ENCODE results near the gene DENND4B. TPM values are rescaled to one million over a fixed set of nuclear protein-coding genes. Genes with fewer than 3 reads are reported as not detected.
A peak's percentile ranks its signal among the peaks of the same experiment; 100 is the strongest.

DENND4B gene
- total and polyA plus RNA-seq, 9 of the 15 experiments (the other 6 are each of a cell fraction or from before 2014, with no cell fraction given): 9.5 to 80.5 (median 23.1) TPM

GRCh38 chr1:153967107-153967999 is 20.8 kb upstream of the DENND4B start, which contains the start of gene CREB3L4 (continued):
- 0 out of 2 replicates have a peak, but pooled peaks have one; percentile 50 for TF ChIP-seq ZBTB1 (CRISPR knock-in tag; IDR thresholded peaks at IDR 0.05; ENCODE audit: borderline replicate concordance, low read depth)
- TF ChIP-seq E2F4 (CRISPR knock-in tag; IDR thresholded peaks at IDR 0.05; ENCODE audit: low read depth): no peak
- TF ChIP-seq ZNF121 (CRISPR knock-in tag; conservative IDR thresholded peaks at IDR 0.05): peak; percentile 100
- TF ChIP-seq, protein P1, sequence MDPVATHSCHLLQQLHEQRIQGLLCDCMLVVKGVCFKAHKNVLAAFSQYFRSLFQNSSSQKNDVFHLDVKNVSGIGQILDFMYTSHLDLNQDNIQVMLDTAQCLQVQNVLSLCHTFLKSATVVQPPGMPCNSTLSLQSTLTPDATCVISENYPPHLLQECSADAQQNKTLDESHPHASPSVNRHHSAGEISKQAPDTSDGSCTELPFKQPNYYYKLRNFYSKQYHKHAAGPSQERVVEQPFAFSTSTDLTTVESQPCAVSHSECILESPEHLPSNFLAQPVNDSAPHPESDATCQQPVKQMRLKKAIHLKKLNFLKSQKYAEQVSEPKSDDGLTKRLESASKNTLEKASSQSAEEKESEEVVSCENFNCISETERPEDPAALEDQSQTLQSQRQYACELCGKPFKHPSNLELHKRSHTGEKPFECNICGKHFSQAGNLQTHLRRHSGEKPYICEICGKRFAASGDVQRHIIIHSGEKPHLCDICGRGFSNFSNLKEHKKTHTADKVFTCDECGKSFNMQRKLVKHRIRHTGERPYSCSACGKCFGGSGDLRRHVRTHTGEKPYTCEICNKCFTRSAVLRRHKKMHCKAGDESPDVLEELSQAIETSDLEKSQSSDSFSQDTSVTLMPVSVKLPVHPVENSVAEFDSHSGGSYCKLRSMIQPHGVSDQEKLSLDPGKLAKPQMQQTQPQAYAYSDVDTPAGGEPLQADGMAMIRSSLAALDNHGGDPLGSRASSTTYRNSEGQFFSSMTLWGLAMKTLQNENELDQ (CRISPR knock-in tag; IDR thresholded peaks at IDR 0.05; ENCODE audit: borderline replicate concordance): no peak
- peak; percentile 96 for TF ChIP-seq L3MBTL2 (IDR thresholded peaks at IDR 0.05)
- peak in 1 of 2 experiments; percentile 24; a peak in 1 of 4 replicates for TF ChIP-seq SIX5 (IDR thresholded peaks at IDR 0.05; ENCODE audit: borderline replicate concordance in 1 of 2, insufficient read depth in 1 of 2, low read depth in 1 of 2, low read length in 2 of 2)
- no peak for TF ChIP-seq RBM17 (IDR thresholded peaks at IDR 0.05; ENCODE audit: borderline replicate concordance, low read depth, low read length)
- TF ChIP-seq ZSCAN29 (IDR thresholded peaks at IDR 0.05): no peak
- TF ChIP-seq ZBTB8A (IDR thresholded peaks at IDR 0.05; ENCODE audit: partially characterized antibody): no peak
- TF ChIP-seq, protein P2, sequence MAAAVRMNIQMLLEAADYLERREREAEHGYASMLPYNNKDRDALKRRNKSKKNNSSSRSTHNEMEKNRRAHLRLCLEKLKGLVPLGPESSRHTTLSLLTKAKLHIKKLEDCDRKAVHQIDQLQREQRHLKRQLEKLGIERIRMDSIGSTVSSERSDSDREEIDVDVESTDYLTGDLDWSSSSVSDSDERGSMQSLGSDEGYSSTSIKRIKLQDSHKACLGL (CRISPR knock-in tag; IDR thresholded peaks at IDR 0.05; ENCODE audit: borderline replicate concordance, poor library complexity, severe bottlenecking): no peak
- no peak for TF ChIP-seq CHD4 (IDR thresholded peaks at IDR 0.05; ENCODE audit: insufficient read depth, insufficient replicate concordance, low read depth, low read length, poor library complexity, severe bottlenecking)
- TF ChIP-seq TCF7L2 (IDR thresholded peaks at IDR 0.05; ENCODE audit: low read depth, low read length): no peak
- TF ChIP-seq NFXL1 (CRISPR knock-in tag; IDR thresholded peaks at IDR 0.05): no peak
- TF ChIP-seq, protein P3, sequence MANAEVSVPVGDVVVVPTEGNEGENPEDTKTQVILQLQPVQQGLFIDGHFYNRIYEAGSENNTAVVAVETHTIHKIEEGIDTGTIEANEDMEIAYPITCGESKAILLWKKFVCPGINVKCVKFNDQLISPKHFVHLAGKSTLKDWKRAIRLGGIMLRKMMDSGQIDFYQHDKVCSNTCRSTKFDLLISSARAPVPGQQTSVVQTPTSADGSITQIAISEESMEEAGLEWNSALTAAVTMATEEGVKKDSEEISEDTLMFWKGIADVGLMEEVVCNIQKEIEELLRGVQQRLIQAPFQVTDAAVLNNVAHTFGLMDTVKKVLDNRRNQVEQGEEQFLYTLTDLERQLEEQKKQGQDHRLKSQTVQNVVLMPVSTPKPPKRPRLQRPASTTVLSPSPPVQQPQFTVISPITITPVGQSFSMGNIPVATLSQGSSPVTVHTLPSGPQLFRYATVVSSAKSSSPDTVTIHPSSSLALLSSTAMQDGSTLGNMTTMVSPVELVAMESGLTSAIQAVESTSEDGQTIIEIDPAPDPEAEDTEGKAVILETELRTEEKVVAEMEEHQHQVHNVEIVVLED (CRISPR knock-in tag; IDR thresholded peaks at IDR 0.05): no peak
- 0 out of 2 replicates have a peak, but pooled peaks have one; percentile 40 for TF ChIP-seq RHOXF2B (CRISPR knock-in tag; conservative IDR thresholded peaks at IDR 0.05)
- TF ChIP-seq TAL1 (IDR thresholded peaks at IDR 0.05): no peak
- TF ChIP-seq NCOA2 (IDR thresholded peaks at IDR 0.05; ENCODE audit: partially characterized antibody in 2 of 2): no peak
- no peak for TF ChIP-seq ARNT (IDR thresholded peaks at IDR 0.05)

Measured in K562 (cell line).